Sigmoid colon (tissue), 7 donors: ENCODE measurements around the gene EARS2. TPM values are rescaled to one million over a fixed set of nuclear protein-coding genes. Genes with fewer than 3 reads are reported as not detected.

Experiments
- DNase-seq: peaks from one replicate; pipeline ENCODE4 v3.0.0-alpha.2; 2019
- H3K27ac ChIP-seq, 4 donors: fragments of 200-600 bp; sonication (generic); one replicate each; pipeline ENCODE4 v1.5.1; 2016 to 2019; ENCODE audit warnings: mild to moderate bottlenecking in 1 of 4
- H3K27me3 ChIP-seq, 3 donors: fragments of 200-600 bp; sonication (generic); one replicate each; pipeline ENCODE4 v1.5.1; 2019; ENCODE audit warnings: mild to moderate bottlenecking in 1 of 3
- H3K36me3 ChIP-seq, 4 donors: fragments of 200-600 bp; sonication (generic); one replicate each; pipeline ENCODE4 v1.5.1; 2016 to 2019
- H3K4me1 ChIP-seq, 4 donors: fragments of 200-600 bp; sonication (generic); one replicate each; pipeline ENCODE4 v1.5.1; 2017 to 2019
- H3K4me3 ChIP-seq, 4 donors: fragments of 200-600 bp; sonication (generic); one replicate each; pipeline ENCODE4 v1.5.1; 2017 to 2019; ENCODE audit warnings: mild to moderate bottlenecking in 2 of 4, moderate library complexity in 1 of 4
- H3K9me3 ChIP-seq, 4 donors: fragments of 200-600 bp in 3 of 4; sonication (generic) in 3 of 4; one replicate each; pipeline versions ENCODE4 v1.5.1 to v1.6.1; 2013 to 2019
- EP300 ChIP-seq, 4 donors: sonication (generic); formaldehyde crosslinking; IDR thresholded peaks; one replicate each; pipeline ENCODE4 v1.6.1; 2017; ENCODE audit warnings: antibody characterized with exemption in 4 of 4
- POLR2A ChIP-seq, 2 donors: fragments of 450-650 bp; IDR thresholded peaks; one replicate each; pipeline ENCODE4 v1.6.1; 2016; ENCODE audit warnings: antibody characterized with exemption in 2 of 2, mild to moderate bottlenecking in 2 of 2, moderate library complexity in 2 of 2
- POLR2AphosphoS5 ChIP-seq, 4 donors: sonication (generic); formaldehyde crosslinking; IDR thresholded peaks; one replicate each; pipeline ENCODE4 v1.6.1; 2017; ENCODE audit warnings: antibody characterized with exemption in 4 of 4
- WGBS, 2 donors: extraction: QIAGEN DNeasy Blood & Tissue Kit; methylation state at CpG; one replicate each; pipeline ENCODE4 v1.1.7; 2013; 5-methylcytosine and 5-hydroxymethylcytosine counted together
- intact Hi-C: fragments of 100-400 bp; cut with DNase I; formaldehyde crosslinking; loops from one replicate; pipeline ENCODE4 v1.15.1; 2023
- polyA plus RNA-seq, 3 donors: library from polyadenylated mRNA; stranded (reverse); fragments of 200-250 nt; gene quantifications; one replicate each; pipeline ENCODE4 v1.2.3, GENCODE V29; 2013
- total RNA-seq, 4 donors: library from RNA; depleted of rRNA; stranded (reverse); fragments of >200 nt; gene quantifications; one replicate each; pipeline ENCODE4 v1.1.0, GENCODE V29; 2016
- TF ChIP-seq, protein P1 (sequence below), 4 experiments: fragments of 450-650 bp in 3 of 4; fragments of 200-600 bp in 1 of 4; IDR thresholded peaks; one replicate each; pipeline ENCODE4 v1.5.1; 2016 to 2019; ENCODE audit warnings: antibody characterized with exemption in 4 of 4, mild to moderate bottlenecking in 3 of 4, moderate library complexity in 2 of 4
- donor health status: healthy with polysubstance abuse.
- donor health status: Bipolar disorder and iron deficiency.
- donor health status: healthy.

EARS2 gene
- total and polyA plus RNA-seq, 7 donors, result 6.6 to 19.4 (median 8.2) TPM

DNA sequence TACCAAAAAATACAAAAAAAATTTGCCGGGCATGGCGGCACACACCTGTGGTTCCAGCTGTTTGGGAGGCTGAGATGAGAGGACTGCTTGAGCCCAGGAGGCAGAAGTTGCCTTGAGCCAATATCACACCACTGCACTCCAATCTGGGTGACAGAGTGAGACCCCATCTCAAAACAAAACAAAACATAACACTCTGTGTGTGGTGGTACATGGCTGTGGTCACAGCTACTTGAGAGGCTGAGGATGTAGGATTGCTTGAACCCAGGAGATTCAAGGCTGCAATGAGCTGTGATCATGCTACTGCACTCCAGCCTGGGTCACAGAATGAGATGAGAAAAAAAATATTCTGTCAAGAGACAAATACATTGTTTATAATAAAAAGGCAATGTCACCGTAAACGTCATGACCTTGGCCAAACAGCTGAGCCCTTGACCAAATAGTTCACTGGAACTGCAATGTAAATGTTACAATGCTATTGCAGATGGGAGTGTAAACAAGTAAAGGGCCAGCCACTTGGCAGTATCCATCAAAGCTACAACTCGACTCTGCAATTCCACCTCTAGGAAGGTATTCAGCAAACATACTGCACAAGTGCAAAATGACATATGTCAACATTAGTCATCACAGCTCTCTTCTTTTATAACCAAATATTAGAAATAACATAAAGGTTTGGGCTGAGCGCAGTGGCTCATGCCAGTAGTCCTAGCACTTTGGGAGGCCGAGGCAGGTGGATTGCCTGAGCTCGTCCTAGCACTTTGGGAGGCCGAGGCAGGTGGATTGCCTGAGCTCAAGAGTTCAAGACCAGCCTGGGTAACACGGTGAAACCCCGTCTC, 16.9 kb downstream of the EARS2 start:
- no peak for TF ChIP-seq POLR2A (IDR thresholded peaks at IDR 0.05)
- Histone ChIP-seq H3K4me1 (no peaks in the 10 kb centered on the region), H3K4me3 (no peak overlapping the region), H3K9me3 (no peaks in the 10 kb centered on the region), H3K27ac (no peak overlapping the region), H3K27me3 (no peaks in the 10 kb centered on the region), H3K36me3 (peaks cover 0 to 89% (median 11%) of the 10 kb centered on the region in 4 donors)
- no peak for DNase-seq
- WGBS, 2 donors, result 89 to 91% methylated on average over 11 of the region's 11 CpGs
- intact Hi-C loops, result no loop called here

DNA sequence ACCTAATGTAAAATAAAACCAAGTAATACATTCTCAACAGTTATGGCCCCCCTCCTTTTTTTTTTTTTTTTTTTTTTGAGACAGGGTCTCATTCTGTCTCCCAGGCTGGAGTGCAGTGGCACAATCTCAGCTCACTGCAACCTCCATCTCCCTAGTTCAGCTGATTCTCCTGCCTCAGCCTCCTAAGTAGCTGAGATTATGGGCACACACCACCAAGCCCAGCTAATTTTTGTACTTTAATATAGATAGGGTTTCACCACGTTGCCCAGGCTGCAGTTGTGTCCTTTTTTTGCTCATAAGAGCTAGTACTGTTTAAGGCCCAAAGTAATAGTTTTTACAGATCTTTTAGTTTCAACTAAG, 18.3 kb downstream of the EARS2 start:
- intact Hi-C loops, result no loop called here
- no peak overlapping the region for H3K27ac ChIP-seq
- no peaks in the 10 kb centered on the region for H3K4me1 ChIP-seq
- TF ChIP-seq POLR2AphosphoS5 (IDR thresholded peaks at IDR 0.05) (no peak), POLR2A (IDR thresholded peaks at IDR 0.05) (no peak), EP300 (IDR thresholded peaks at IDR 0.05) (no peak)
- TF ChIP-seq, protein P1, sequence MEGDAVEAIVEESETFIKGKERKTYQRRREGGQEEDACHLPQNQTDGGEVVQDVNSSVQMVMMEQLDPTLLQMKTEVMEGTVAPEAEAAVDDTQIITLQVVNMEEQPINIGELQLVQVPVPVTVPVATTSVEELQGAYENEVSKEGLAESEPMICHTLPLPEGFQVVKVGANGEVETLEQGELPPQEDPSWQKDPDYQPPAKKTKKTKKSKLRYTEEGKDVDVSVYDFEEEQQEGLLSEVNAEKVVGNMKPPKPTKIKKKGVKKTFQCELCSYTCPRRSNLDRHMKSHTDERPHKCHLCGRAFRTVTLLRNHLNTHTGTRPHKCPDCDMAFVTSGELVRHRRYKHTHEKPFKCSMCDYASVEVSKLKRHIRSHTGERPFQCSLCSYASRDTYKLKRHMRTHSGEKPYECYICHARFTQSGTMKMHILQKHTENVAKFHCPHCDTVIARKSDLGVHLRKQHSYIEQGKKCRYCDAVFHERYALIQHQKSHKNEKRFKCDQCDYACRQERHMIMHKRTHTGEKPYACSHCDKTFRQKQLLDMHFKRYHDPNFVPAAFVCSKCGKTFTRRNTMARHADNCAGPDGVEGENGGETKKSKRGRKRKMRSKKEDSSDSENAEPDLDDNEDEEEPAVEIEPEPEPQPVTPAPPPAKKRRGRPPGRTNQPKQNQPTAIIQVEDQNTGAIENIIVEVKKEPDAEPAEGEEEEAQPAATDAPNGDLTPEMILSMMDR (IDR thresholded peaks at IDR 0.05), result no peak
- no peak for DNase-seq
- no peaks in the 10 kb centered on the region for H3K27me3 ChIP-seq
- H3K4me3 ChIP-seq, result no peak overlapping the region
- H3K36me3 ChIP-seq, result peaks cover 8 to 89% (median 14%) of the 10 kb centered on the region in 4 donors
- 91 to 93% methylated on average over 1 of the region's 1 CpG for WGBS, 2 donors
- H3K9me3 ChIP-seq, result no peaks in the 10 kb centered on the region

DNA sequence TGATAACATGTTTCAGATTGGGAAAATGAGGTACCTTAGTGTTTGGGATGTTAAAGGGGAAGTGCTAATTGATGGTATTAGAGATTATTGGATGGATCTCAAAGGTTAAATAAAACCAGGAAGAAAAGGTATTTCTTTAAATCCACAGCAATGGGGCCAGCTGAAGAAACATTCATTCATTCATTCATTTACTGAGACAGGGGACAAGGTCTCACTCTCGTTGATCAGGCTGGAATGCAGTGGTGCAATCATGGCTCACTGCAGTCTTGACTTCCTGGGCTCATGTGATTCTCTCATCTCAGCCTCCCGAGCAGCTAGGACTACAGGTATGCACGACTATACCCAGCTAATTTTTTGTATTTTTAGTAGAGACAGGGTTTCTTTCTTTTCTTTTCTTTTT, 19.8 kb downstream of the EARS2 start:
- Histone ChIP-seq H3K4me1 (no peaks in the 10 kb centered on the region), H3K4me3 (no peak overlapping the region), H3K9me3 (no peaks in the 10 kb centered on the region), H3K27ac (no peak overlapping the region), H3K36me3 (peaks cover 13 to 89% (median 19%) of the 10 kb centered on the region in 4 donors), H3K27me3 (no peaks in the 10 kb centered on the region)
- TF ChIP-seq POLR2A (IDR thresholded peaks at IDR 0.05) (no peak), EP300 (IDR thresholded peaks at IDR 0.05) (no peak), POLR2AphosphoS5 (IDR thresholded peaks at IDR 0.05) (no peak)
- TF ChIP-seq, protein P1 (IDR thresholded peaks at IDR 0.05), result no peak
- DNase-seq, result no peak
- 69 to 89% methylated on average over 3 of the region's 3 CpGs for WGBS, 2 donors
- intact Hi-C loops, result no loop called here

DNA sequence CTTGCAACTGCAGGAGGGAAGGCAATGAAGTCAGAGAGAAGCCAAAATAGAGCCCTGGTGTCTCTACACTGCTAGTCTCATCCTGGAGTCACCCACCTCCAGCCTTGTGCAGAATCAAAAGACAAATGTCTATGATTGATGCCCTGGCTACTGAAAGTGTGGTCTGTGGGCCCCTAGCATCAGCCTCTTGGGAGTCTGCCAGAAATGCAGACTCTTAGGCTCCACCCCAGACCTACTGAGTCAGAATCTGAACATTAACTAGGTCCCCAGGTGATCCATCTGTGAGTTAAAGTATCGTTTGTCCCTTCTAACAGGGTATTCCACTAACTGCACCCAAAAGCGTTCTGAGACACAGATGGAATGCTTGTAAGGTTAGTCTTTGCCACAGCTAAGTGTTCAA, 21.2 kb downstream of the EARS2 start:
- intact Hi-C loops, result no loop called here
- Histone ChIP-seq H3K27me3 (no peaks in the 10 kb centered on the region), H3K27ac (no peak overlapping the region), H3K4me1 (no peaks in the 10 kb centered on the region), H3K36me3 (peaks cover 17 to 90% (median 21%) of the 10 kb centered on the region in 4 donors), H3K9me3 (no peaks in the 10 kb centered on the region), H3K4me3 (no peak overlapping the region)
- TF ChIP-seq POLR2AphosphoS5 (IDR thresholded peaks at IDR 0.05) (no peak), POLR2A (IDR thresholded peaks at IDR 0.05) (no peak), EP300 (IDR thresholded peaks at IDR 0.05) (no peak)
- TF ChIP-seq, protein P1 (IDR thresholded peaks at IDR 0.05), result no peak
- no peak for DNase-seq
- 82 to 92% methylated on average over 2 of the region's 2 CpGs for WGBS, 2 donors

DNA sequence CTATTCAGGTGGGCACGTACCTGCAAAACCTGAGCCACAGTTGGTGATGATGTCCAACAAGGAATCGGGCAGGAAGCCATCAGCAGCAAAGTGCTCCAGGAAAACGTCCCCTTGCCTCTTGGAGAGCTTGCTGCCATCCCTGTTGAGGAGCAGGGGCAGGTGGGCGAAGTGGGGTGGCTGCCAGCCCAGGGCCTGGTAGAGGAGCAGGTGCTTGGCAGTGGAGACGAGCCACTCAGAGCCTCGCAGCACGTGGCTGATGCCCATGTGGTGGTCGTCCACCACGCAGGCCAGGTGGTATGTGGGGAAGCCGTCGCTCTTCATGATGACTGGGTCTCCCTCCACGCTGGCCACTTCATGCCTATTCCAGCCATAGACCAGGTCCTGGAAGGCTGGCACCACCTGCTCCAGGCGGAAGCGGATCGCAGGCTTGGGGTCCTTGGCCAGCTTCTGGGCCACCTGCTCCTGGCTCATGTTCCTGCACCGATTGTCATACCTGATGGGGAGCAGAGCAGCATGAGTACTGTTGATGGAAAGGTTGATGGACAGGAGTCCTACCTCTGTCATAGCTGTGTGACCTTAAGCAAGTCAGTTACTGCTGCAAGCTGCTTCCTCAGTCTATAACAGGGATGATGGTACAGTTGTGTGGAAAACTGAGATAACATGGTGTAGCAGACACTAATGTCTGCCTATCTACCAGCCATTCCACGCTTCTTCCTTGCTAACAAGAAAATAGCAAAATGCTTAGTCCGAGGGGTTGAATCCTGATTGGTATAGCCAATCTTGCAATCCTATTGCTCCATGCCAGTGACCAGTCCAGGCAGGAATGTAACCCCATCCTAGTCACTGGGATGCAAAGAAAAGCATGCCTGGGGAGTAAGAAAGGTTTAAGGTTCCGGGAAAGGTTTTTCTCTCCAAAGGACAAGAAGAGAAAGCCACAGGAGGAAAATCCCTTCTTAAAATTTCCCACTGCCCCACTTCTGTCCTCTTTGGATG, 22.0 kb downstream of the EARS2 start:
- TF ChIP-seq POLR2A (IDR thresholded peaks at IDR 0.05) (no peak), EP300 (IDR thresholded peaks at IDR 0.05) (no peak), POLR2AphosphoS5 (IDR thresholded peaks at IDR 0.05) (no peak)
- TF ChIP-seq, protein P1 (IDR thresholded peaks at IDR 0.05), result no peak
- H3K9me3 ChIP-seq, result no peaks in the 10 kb centered on the region
- H3K27me3 ChIP-seq, result no peaks in the 10 kb centered on the region
- no peak overlapping the region for H3K4me3 ChIP-seq
- 97% methylated on average over 19 of the region's 19 CpGs for WGBS, 2 donors
- H3K36me3 ChIP-seq, result peaks cover 16 to 88% (median 21%) of the 10 kb centered on the region in 4 donors
- DNase-seq, result no peak
- intact Hi-C loops, result no loop called here
- H3K27ac ChIP-seq, result no peak overlapping the region
- H3K4me1 ChIP-seq, result no peaks in the 10 kb centered on the region
